ENCODE results near the gene ATP5F1D. TPM values are rescaled to one million over a fixed set of nuclear protein-coding genes. Genes with fewer than 3 reads are reported as not detected.

Gene ATP5F1D
- total RNA-seq, 1 experiment from 2014 or later, result 179 TPM

GRCh38 chr19:1233115-1233667, 8.4 kb upstream of the ATP5F1D start:
- Histone ChIP-seq H3K4ac (ENCODE audit: low read depth, low read length) (no peak overlapping the region), H3K79me2 (ENCODE audit: insufficient read depth, low read length) (no peaks in the 10 kb centered on the region), H2BK12ac (ENCODE audit: insufficient read length, low read depth, low read length) (no peak overlapping the region), H3K27ac (ENCODE audit: insufficient read length, low read depth, low read length) (no peak overlapping the region), H3K79me1 (ENCODE audit: insufficient read depth, low read depth, low read length, poor library complexity, severe bottlenecking) (no peaks in the 10 kb centered on the region), H3K23ac (ENCODE audit: insufficient read length, low read depth, low read length) (no peak overlapping the region), H3K9me3 (ENCODE audit: control insufficient read depth, low read depth, low read length) (no peaks in the 10 kb centered on the region), H3T11ph (ENCODE audit: low read length) (no peak overlapping the region), H3K56ac (ENCODE audit: insufficient read length, low read depth, low read length) (no peak overlapping the region), H2BK120ac (ENCODE audit: low read depth, low read length, poor library complexity, severe bottlenecking) (no peak overlapping the region), H3K23me2 (ENCODE audit: insufficient read length, low read depth, low read length, poor library complexity, severe bottlenecking) (peaks cover 8% of the 10 kb centered on the region), H4K91ac (ENCODE audit: insufficient read length, low read depth, low read length) (no peak overlapping the region), H3K9ac (ENCODE audit: extremely low read depth, insufficient read length, low read length) (no peak overlapping the region), H2BK20ac (ENCODE audit: low read depth, low read length, poor library complexity, severe bottlenecking) (no peak overlapping the region), H3K4me1 (ENCODE audit: insufficient read depth, low read length) (no peaks in the 10 kb centered on the region), H4K20me1 (ENCODE audit: control insufficient read depth, insufficient read depth, insufficient read length) (no peaks in the 10 kb centered on the region), H2BK15ac (ENCODE audit: low read depth, low read length) (no peak overlapping the region), H3K27me3 (ENCODE audit: insufficient read depth, low read length) (no peaks in the 10 kb centered on the region), H2AK5ac (ENCODE audit: insufficient read length, low read length) (no peak overlapping the region), H4K5ac (ENCODE audit: insufficient read length, low read depth, low read length) (no peak overlapping the region), H3K14ac (ENCODE audit: insufficient read depth, low read length) (no peak overlapping the region), H4K8ac (replicated peaks; ENCODE audit: insufficient read length, low read depth, low read length) (no peak overlapping the region), H3K18ac (ENCODE audit: insufficient read length, low read depth, low read length) (no peak overlapping the region), H3K4me2 (ENCODE audit: insufficient read depth, insufficient read length, low read length) (no peak overlapping the region), H2AFZ (ENCODE audit: low read length) (no peak overlapping the region), H2BK5ac (ENCODE audit: insufficient read length, low read length) (no peak overlapping the region)
- no peak for DNase-seq
- peaks cover under 1 to 31% (median 20%) of the 10 kb centered on the region in 3 experiments; a peak in 5 of 7 replicates for H3K36me3 Mint-ChIP-seq (ENCODE audit: insufficient read depth in 1 of 3, low read depth in 3 of 3)
- no peaks in the 10 kb centered on the region for H3K27me3 Mint-ChIP-seq (ENCODE audit: low read depth)
- H3K9me3 Mint-ChIP-seq, result no peaks in the 10 kb centered on the region
- no peak overlapping the region for H3K27ac Mint-ChIP-seq
- whole genome bisulfite sequencing (ENCODE audit: extremely low coverage, insufficient read length, low lambda C conversion rate), result no CpG with 5 or more reads among the region's 24 CpGs
- H3K4me3 Mint-ChIP-seq, result no peak overlapping the region; a peak in 1 of 5 replicates
- peaks cover 0 to 2% of the 10 kb centered on the region in 2 experiments; a peak in 1 of 4 replicates for H3K4me1 Mint-ChIP-seq
- TF ChIP-seq, protein P1, sequence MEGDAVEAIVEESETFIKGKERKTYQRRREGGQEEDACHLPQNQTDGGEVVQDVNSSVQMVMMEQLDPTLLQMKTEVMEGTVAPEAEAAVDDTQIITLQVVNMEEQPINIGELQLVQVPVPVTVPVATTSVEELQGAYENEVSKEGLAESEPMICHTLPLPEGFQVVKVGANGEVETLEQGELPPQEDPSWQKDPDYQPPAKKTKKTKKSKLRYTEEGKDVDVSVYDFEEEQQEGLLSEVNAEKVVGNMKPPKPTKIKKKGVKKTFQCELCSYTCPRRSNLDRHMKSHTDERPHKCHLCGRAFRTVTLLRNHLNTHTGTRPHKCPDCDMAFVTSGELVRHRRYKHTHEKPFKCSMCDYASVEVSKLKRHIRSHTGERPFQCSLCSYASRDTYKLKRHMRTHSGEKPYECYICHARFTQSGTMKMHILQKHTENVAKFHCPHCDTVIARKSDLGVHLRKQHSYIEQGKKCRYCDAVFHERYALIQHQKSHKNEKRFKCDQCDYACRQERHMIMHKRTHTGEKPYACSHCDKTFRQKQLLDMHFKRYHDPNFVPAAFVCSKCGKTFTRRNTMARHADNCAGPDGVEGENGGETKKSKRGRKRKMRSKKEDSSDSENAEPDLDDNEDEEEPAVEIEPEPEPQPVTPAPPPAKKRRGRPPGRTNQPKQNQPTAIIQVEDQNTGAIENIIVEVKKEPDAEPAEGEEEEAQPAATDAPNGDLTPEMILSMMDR (conservative IDR thresholded peaks at IDR 0.05), result no peak

All from H9 (cell line).